ENCODE measurements around the gene COL28A1.

The COL28A1 gene

GRCh38 chr7:7491044-7491443 lies 44.6 kb downstream of the COL28A1 start:
- TF ChIP-seq EZH2phosphoT487 (conservative IDR thresholded peaks at IDR 0.05; ENCODE audit: low read length): no peak
- no peak for TF ChIP-seq CTCF (IDR thresholded peaks at IDR 0.05; ENCODE audit: insufficient read depth, low read length, poor library complexity, severe bottlenecking)
- Histone ChIP-seq H3K9me3 (ENCODE audit: insufficient read depth, low read length) (0 out of 2 replicates have a peak, but pooled peaks cover 8% of the 10 kb centered on the region), H3K27ac (ENCODE audit: low read depth, low read length) (no peak overlapping the region), H4K20me1 (ENCODE audit: low read depth, low read length) (no peaks in the 10 kb centered on the region), H3K79me2 (ENCODE audit: insufficient read depth, low read length) (no peaks in the 10 kb centered on the region), H3F3A (ENCODE audit: insufficient read depth) (no peaks in the 10 kb centered on the region), H3K4me2 (ENCODE audit: low read depth, low read length, poor library complexity, severe bottlenecking) (no peak overlapping the region), H3K9ac (ENCODE audit: low read length) (no peak overlapping the region), H3K9me2 (replicated peaks; ENCODE audit: insufficient read depth, low read length) (no peaks in the 10 kb centered on the region), H2AFZ (ENCODE audit: low read depth, low read length, severe bottlenecking) (no peak overlapping the region), H3K4me3 (ENCODE audit: insufficient read depth, low read length, poor library complexity, severe bottlenecking) (no peak overlapping the region), H3K36me3 (ENCODE audit: low read length) (no peaks in the 10 kb centered on the region), H3K27me3 (ENCODE audit: low read length) (no peaks in the 10 kb centered on the region)

- H2AFZ ChIP-seq (ENCODE audit: low read depth, low read length, severe bottlenecking): no peak overlapping the region
Observed at GRCh38 chr7:7490003-7490402, 45.7 kb downstream of the COL28A1 start.

GRCh38 chr7:7489546-7489945 lies 46.1 kb downstream of the COL28A1 start:
- Histone ChIP-seq H3K9me3 (ENCODE audit: insufficient read depth, low read length) (0 out of 2 replicates have a peak, but pooled peaks cover 11% of the 10 kb centered on the region), H3K79me2 (ENCODE audit: insufficient read depth, low read length) (no peaks in the 10 kb centered on the region), H3K4me2 (ENCODE audit: low read depth, low read length, poor library complexity, severe bottlenecking) (no peak overlapping the region), H3K9ac (ENCODE audit: low read length) (no peak overlapping the region), H4K20me1 (ENCODE audit: low read depth, low read length) (no peaks in the 10 kb centered on the region), H3K36me3 (ENCODE audit: low read length) (no peaks in the 10 kb centered on the region), H3F3A (ENCODE audit: insufficient read depth) (no peaks in the 10 kb centered on the region), H3K27ac (ENCODE audit: low read depth, low read length) (no peak overlapping the region), H2AFZ (ENCODE audit: low read depth, low read length, severe bottlenecking) (no peak overlapping the region), H3K9me2 (replicated peaks; ENCODE audit: insufficient read depth, low read length) (no peaks in the 10 kb centered on the region), H3K27me3 (ENCODE audit: low read length) (no peaks in the 10 kb centered on the region), H3K4me3 (ENCODE audit: insufficient read depth, low read length, poor library complexity, severe bottlenecking) (no peak overlapping the region)
- TF ChIP-seq CTCF (IDR thresholded peaks at IDR 0.05; ENCODE audit: insufficient read depth, low read length, poor library complexity, severe bottlenecking) (no peak), EZH2phosphoT487 (conservative IDR thresholded peaks at IDR 0.05; ENCODE audit: low read length) (no peak)

More at GRCh38 chr7:7490003-7490402, 45.7 kb downstream of the COL28A1 start:
- Histone ChIP-seq H3K79me2 (ENCODE audit: insufficient read depth, low read length) (no peaks in the 10 kb centered on the region), H3K9me2 (replicated peaks; ENCODE audit: insufficient read depth, low read length) (no peaks in the 10 kb centered on the region), H3K9ac (ENCODE audit: low read length) (no peak overlapping the region), H3F3A (ENCODE audit: insufficient read depth) (no peaks in the 10 kb centered on the region), H3K27ac (ENCODE audit: low read depth, low read length) (no peak overlapping the region), H3K27me3 (ENCODE audit: low read length) (no peaks in the 10 kb centered on the region), H3K4me2 (ENCODE audit: low read depth, low read length, poor library complexity, severe bottlenecking) (no peak overlapping the region), H3K36me3 (ENCODE audit: low read length) (no peaks in the 10 kb centered on the region), H3K4me3 (ENCODE audit: insufficient read depth, low read length, poor library complexity, severe bottlenecking) (no peak overlapping the region), H3K9me3 (ENCODE audit: insufficient read depth, low read length) (0 out of 2 replicates have a peak, but pooled peaks cover 8% of the 10 kb centered on the region), H4K20me1 (ENCODE audit: low read depth, low read length) (no peaks in the 10 kb centered on the region)
- no peak for TF ChIP-seq EZH2phosphoT487 (conservative IDR thresholded peaks at IDR 0.05; ENCODE audit: low read length)
- TF ChIP-seq CTCF (IDR thresholded peaks at IDR 0.05; ENCODE audit: insufficient read depth, low read length, poor library complexity, severe bottlenecking): no peak

Measured in SU-DHL-6 (cell line).